Adrenal gland (tissue), 5 donors: ENCODE results near the gene SBK1.

Experiments used
- POLR2A ChIP-seq, 2 donors: fragments of 450-650 bp; IDR thresholded peaks; one replicate each; pipeline ENCODE4 v1.6.1; 2017; ENCODE audit warnings: antibody characterized with exemption in 2 of 2, mild to moderate bottlenecking in 2 of 2, moderate library complexity in 1 of 2
- TF ChIP-seq, protein P1 (sequence below), 6 experiments: fragments of 450-650 bp in 4 of 6; fragments of 200-600 bp in 2 of 6; sonication (generic) in 1 of 6; IDR thresholded peaks; 1 replicate in 5 of 6; 2 replicates in 1 of 6; pipeline versions ENCODE4 v1.5.1 to v1.8.0; 2016 to 2021; ENCODE audit warnings: antibody characterized with exemption in 6 of 6, mild to moderate bottlenecking in 2 of 6, moderate library complexity in 1 of 6
- donor health status: DM: no; HTN: no; CAD: no.

DNA sequence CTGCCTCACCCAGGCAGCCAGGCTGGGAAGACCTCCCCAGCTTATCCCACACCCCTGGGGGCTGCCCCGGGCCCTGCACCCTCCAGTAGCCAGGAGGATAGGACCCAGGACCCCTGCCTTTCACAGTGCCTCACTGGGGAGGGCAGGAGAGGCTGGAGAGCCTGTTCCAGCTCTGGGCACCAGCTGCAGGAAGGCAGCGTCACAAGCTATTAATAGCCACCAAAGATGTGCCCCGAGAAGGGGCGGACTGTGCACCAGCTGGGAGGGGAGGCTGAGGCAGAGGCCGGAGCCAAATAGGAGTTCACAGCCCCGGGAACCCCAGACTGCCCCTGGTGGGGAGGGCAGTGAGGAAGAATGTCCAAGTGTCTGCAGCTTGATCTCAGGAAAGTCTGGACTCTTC is 8.8 kb downstream of the SBK1 start:
- no peak for TF ChIP-seq POLR2A (IDR thresholded peaks at IDR 0.05)
- TF ChIP-seq, protein P1, sequence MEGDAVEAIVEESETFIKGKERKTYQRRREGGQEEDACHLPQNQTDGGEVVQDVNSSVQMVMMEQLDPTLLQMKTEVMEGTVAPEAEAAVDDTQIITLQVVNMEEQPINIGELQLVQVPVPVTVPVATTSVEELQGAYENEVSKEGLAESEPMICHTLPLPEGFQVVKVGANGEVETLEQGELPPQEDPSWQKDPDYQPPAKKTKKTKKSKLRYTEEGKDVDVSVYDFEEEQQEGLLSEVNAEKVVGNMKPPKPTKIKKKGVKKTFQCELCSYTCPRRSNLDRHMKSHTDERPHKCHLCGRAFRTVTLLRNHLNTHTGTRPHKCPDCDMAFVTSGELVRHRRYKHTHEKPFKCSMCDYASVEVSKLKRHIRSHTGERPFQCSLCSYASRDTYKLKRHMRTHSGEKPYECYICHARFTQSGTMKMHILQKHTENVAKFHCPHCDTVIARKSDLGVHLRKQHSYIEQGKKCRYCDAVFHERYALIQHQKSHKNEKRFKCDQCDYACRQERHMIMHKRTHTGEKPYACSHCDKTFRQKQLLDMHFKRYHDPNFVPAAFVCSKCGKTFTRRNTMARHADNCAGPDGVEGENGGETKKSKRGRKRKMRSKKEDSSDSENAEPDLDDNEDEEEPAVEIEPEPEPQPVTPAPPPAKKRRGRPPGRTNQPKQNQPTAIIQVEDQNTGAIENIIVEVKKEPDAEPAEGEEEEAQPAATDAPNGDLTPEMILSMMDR (IDR thresholded peaks at IDR 0.05): no peak
